GM12801 (cell line): Measurements from ENCODE around the gene PHLDA3.

Experiments used
- TF ChIP-seq, protein P1 (sequence below): IDR thresholded peaks from one replicate; pipeline ENCODE4 v1.5.1; 2011; ENCODE audit warnings: control low read depth; ENCODE audit not compliant: insufficient read length; ENCODE audit errors: extremely low read depth

Gene PHLDA3

DNA sequence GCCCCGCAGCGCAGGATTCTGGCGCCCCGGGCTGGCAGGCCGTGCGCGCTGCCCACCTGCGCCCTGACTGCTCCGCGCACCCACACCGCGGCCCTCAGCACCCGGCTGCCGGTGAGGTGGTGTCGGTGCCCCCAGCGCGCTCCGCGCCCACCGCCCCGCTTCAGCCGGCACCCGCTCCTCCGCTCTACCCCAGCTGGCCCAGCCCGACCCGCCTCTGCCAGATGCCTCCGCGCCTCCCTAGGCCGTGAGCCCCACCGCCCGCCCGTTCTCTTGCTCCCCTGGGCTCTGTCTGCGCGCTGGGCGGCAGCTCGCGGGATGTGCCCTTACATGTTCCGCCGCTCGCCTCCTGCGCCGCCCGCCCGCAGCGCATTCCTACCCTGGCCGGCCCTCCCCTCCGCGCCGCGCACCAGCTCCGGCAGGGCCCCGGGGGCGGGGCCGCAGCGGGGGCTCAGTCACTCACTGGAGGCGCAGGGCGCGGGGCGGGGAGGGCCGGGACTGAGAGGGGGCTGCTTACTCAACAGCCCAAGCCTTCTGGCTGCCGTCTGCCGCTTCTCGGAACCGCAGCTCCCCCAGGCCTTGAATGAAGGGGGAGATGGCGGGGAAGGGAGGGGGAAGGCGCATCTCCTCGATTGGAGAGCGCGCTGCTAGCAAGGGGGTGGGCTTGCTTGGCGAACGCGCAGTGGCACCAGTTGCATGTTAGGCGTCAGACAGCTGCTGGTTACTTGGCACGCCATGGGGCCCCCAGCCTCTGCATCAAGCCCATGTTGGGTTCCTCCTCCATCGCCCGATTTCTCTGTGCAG is at the start of gene PHLDA3:
PHLDA3 (minus strand) TSS at position 345 of the 801 bp plus-strand sequence. CDS start 402 bp downstream, outside the sequence.
- TF ChIP-seq, protein P1, sequence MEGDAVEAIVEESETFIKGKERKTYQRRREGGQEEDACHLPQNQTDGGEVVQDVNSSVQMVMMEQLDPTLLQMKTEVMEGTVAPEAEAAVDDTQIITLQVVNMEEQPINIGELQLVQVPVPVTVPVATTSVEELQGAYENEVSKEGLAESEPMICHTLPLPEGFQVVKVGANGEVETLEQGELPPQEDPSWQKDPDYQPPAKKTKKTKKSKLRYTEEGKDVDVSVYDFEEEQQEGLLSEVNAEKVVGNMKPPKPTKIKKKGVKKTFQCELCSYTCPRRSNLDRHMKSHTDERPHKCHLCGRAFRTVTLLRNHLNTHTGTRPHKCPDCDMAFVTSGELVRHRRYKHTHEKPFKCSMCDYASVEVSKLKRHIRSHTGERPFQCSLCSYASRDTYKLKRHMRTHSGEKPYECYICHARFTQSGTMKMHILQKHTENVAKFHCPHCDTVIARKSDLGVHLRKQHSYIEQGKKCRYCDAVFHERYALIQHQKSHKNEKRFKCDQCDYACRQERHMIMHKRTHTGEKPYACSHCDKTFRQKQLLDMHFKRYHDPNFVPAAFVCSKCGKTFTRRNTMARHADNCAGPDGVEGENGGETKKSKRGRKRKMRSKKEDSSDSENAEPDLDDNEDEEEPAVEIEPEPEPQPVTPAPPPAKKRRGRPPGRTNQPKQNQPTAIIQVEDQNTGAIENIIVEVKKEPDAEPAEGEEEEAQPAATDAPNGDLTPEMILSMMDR: no peak

DNA sequence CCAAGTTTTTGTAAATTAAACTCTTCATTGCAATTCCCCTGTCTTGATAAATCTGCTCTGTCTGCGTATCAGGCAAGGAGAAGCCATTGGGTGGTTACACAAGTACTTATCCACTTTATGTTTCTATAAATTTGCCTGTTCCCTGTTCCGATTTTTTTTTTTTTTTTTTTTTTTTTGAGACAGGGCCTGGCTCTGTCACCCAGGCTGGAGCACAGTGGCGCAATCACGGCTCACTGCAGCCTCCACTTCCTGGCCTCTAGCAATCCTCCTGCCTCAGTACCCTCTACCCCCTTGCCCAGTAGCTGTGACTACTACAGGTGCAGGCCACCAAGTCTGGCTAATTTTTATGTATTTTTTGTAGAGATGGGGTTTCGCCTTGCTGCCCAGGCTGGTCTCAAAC is 49.1 kb upstream of the PHLDA3 start:
- TF ChIP-seq, protein P1: no peak

DNA sequence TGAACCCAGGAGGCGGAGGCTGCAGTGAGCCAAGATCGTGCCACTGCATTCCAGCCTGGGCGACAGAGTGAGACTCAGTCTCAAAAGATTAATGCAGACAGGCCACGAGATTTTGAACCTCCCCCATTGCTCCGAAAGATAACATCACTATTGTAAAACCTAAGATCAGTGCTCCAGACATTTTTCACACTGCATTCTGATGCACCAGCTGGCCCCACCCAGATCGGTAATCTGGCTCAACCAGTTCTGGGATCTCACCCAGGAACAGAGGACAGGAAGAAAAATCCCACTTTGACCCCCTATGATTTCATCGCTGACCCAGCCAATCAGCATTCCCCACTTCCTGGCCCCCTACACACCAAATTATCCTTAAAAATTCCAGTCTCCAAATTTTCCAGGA is 48.6 kb upstream of the PHLDA3 start:
- TF ChIP-seq, protein P1: no peak

DNA sequence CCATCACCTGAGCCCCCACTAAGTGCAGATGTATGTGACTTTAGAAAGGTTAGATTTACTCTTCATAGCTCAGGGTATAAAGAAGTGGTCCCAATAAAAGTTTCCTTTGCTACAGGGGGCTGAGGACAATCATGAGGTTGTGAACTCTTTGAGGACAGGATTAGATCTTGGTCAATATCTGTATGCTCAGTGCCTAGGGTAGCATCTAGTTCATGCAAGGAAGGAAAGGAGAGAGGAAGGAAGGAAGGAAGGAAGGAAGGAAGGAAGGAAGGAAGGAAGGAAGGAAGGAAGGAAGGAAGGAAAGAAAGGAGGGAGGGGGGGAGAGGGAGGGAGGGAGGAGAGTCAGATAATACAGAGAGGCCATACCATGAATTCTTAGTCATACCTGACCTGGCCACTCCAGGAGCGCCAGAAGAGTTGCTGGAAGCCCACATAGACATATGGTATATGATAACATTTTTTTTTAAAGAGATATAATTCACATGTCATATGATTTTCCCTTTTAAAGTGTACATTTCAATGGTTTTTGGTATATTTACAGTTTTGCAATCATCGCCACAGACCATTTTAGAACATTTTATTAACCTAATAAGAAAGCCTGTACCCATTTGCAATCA is 47.6 kb upstream of the PHLDA3 start:
- TF ChIP-seq, protein P1: no peak

DNA sequence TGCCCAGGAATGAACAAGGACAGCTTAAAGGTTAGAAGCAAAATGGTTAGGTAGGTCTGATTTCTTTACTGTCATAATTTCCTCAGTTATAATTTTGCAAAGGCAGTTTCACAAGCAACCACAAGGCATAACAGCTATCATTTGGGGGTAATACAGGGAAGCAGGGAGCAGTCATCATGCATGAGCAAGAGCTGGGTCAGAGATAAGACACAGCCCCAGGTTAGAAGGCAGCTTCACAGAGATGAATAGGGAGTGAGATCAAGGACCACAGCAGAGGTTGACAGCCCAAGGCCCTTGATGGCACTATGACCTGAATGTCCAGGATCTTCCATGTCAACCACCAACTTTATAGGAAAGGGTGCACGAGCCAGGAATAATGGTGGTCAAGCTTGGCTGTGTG is 46.9 kb upstream of the PHLDA3 start:
- TF ChIP-seq, protein P1: no peak

DNA sequence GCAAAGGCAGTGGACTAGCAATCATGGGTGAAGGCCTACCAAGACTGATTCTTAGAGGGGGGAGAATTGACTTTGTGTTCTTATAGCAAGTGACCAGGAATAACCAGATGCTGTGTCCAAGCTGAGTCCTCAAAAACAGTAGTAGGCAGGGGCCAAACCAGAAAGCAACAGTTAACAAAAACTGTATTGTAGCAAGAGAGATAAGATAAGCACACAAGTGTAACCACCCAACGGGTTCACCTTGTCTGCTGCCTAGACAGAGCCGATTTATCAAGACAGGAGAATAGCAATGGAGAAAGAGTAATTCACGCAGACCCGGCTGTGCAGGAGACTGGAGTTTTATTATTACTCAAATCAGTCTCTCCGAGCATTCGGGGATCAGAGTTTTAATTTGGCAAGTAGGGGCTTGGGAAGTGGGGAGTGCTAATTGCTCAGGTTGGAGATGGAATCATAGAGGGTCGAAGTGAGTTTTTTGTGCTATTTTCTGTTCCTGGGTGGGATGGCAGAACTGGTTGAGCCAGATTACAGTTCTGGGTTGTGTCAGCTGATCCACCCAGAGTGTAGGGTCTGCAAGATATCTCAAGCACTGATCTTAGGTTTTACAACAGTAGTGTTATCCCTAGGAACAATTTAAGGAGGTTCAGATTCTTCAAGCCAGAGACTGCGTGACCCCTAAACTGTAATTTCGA is 46.2 kb upstream of the PHLDA3 start:
- TF ChIP-seq, protein P1: no peak

DNA sequence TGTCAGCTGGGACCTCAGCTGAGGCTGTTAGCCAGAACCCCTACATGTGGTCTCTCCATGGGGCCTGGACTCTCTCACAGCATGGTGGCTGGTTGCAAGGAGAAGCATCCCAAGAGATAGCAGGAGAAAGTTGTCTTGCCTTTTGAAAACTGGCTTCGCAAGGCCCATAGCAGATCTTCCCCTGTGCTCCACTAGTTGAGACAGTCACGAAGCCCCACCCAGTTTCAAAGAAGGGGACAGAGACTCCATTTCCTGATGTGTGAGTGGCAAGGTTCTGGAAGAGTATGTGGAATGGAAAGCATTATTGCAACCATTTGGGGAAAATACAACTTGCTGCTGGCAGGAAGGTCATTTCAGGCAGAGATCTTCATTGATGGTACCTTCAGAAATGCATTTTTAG is 45.5 kb upstream of the PHLDA3 start:
- TF ChIP-seq, protein P1: no peak
